K562 (cell line): ENCODE measurements around the gene SLC22A23. TPM values are rescaled to one million over a fixed set of nuclear protein-coding genes. Genes with fewer than 3 reads are reported as not detected.

Experiments
- ARHGAP35 ChIP-seq: fragments of 450-650 bp; IDR thresholded peaks from 2 replicates; pipeline ENCODE4 v1.6.1; 2018; ENCODE audit not compliant: partially characterized antibody
- ATF4 ChIP-seq: fragments of 450-650 bp; formaldehyde crosslinking; IDR thresholded peaks from 2 replicates; pipeline ENCODE4 v1.4.0; 2022; ENCODE audit warnings: mild to moderate bottlenecking, moderate library complexity
- CBX2 ChIP-seq: fragments of 200-600 bp; sonication (generic); IDR thresholded peaks from one replicate; pipeline ENCODE4 v1.6.1; 2012; ENCODE audit warnings: mild to moderate bottlenecking, low read length, inconsistent platforms; ENCODE audit not compliant: insufficient read depth, poor library complexity, severe bottlenecking
- ESRRB ChIP-seq: fragments of 250-450 bp; sonication (Bioruptor Pico); IDR thresholded peaks from 2 replicates; pipeline ENCODE4 v1.5.0; 2020; ENCODE audit warnings: mild to moderate bottlenecking, moderate library complexity, borderline replicate concordance
- GABPB1 ChIP-seq: sonication (generic); formaldehyde crosslinking; IDR thresholded peaks from 2 replicates; pipeline ENCODE4 v1.8.0; 2022; ENCODE audit warnings: mild to moderate bottlenecking, missing genetic modification reagents
- HCFC1 ChIP-seq: IDR thresholded peaks from 2 replicates; pipeline ENCODE4 v1.6.1; 2012; ENCODE audit warnings: low read depth, low read length, improper control_type of control experiment
- HMG20A ChIP-seq: fragments of 450-650 bp; formaldehyde crosslinking; conservative IDR thresholded peaks from 2 replicates; pipeline ENCODE4 v1.4.0; 2020; ENCODE audit warnings: mild to moderate bottlenecking, mixed read lengths
- KLF10 ChIP-seq: fragments of 250-450 bp; sonication (Bioruptor Pico); IDR thresholded peaks from 2 replicates; pipeline ENCODE4 v1.6.1; 2021; ENCODE audit warnings: matching md5 sums
- KLF16 ChIP-seq: IDR thresholded peaks from 2 replicates; pipeline ENCODE4 v1.6.1; 2016; ENCODE audit warnings: antibody characterized with exemption
- MCM3 ChIP-seq: fragments of 450-650 bp; IDR thresholded peaks from 2 replicates; pipeline ENCODE4 v1.6.1; 2016
- MEIS2 ChIP-seq: fragments of 450-650 bp; IDR thresholded peaks from 2 replicates; pipeline ENCODE4 v1.6.1; 2014; ENCODE audit warnings: mild to moderate bottlenecking; ENCODE audit not compliant: partially characterized antibody
- MXI1 ChIP-seq: IDR thresholded peaks from 2 replicates; pipeline ENCODE4 v1.6.1; 2011; ENCODE audit warnings: low read depth, mild to moderate bottlenecking, improper control_type of control experiment, low read length
- RCOR1 ChIP-seq, 2 experiments: IDR thresholded peaks; 2 replicates each; pipeline ENCODE4 v1.6.1; 2012; ENCODE audit warnings: low read depth in 2 of 2, low read length in 2 of 2, borderline replicate concordance in 1 of 2, improper control_type of control experiment in 1 of 2
- RHOXF2B ChIP-seq: fragments of 250-450 bp; sonication (Bioruptor Pico); conservative IDR thresholded peaks from 2 replicates; pipeline ENCODE4 v1.5.1; 2021
- SAFB ChIP-seq: fragments of 200-400 bp; formaldehyde crosslinking; IDR thresholded peaks from 2 replicates; pipeline ENCODE4 v1.6.1; 2017; ENCODE audit warnings: low read depth, low read length, borderline replicate concordance
- TAF7 ChIP-seq: fragments of 450-650 bp; IDR thresholded peaks from 2 replicates; pipeline ENCODE4 v1.6.1; 2016; ENCODE audit warnings: missing genetic modification characterization, missing compliant biosample characterization
- TOE1 ChIP-seq, 2 experiments: fragments of 450-650 bp in 1 of 2; sonication (generic) in 1 of 2; formaldehyde crosslinking in 1 of 2; IDR thresholded peaks; 2 replicates each; pipeline versions ENCODE4 v1.7.1 to v1.8.0; 2016 to 2022; ENCODE audit warnings: borderline replicate concordance in 2 of 2, mild to moderate bottlenecking in 2 of 2, antibody characterized with exemption in 1 of 2, inconsistent platforms in 1 of 2, low read depth in 1 of 2, missing genetic modification reagents in 1 of 2, moderate library complexity in 1 of 2
- ZMIZ1 ChIP-seq, 2 experiments: fragments of 150-350 bp in 1 of 2; IDR thresholded peaks; 2 replicates each; pipeline ENCODE4 v1.6.1; 2012 to 2016; ENCODE audit warnings: low read depth in 2 of 2, low read length in 2 of 2, mild to moderate bottlenecking in 1 of 2, moderate library complexity in 1 of 2
- ZNF23 ChIP-seq: fragments of 250-450 bp; sonication (Bioruptor Pico); IDR thresholded peaks from 2 replicates; pipeline ENCODE4 v1.4.0; 2020; ENCODE audit warnings: mild to moderate bottlenecking
- ZNF445 ChIP-seq: fragments of 250-450 bp; sonication (Bioruptor Pico); IDR thresholded peaks from 2 replicates; pipeline ENCODE4 v1.4.0; 2020; ENCODE audit warnings: low read depth, mild to moderate bottlenecking, moderate library complexity
- ZNF518B ChIP-seq: fragments of 250-450 bp; sonication (Bioruptor Pico); IDR thresholded peaks from 2 replicates; pipeline ENCODE4 v1.5.0; 2021; ENCODE audit warnings: mild to moderate bottlenecking, moderate library complexity
- ZNF780A ChIP-seq: fragments of 250-450 bp; sonication (Bioruptor Pico); IDR thresholded peaks from 2 replicates; pipeline ENCODE4 v1.5.0; 2021; ENCODE audit warnings: mild to moderate bottlenecking
- polyA plus RNA-seq, 8 experiments: library from polyadenylated mRNA; depleted of rRNA in 4 of 8; stranded (reverse) in 5 of 8; unstranded in 3 of 8; fragments of >200 nt; fragmentation: Nextera tagmentation in 2 of 8; fragmentation: Illumina TruSeq in 1 of 8; extraction: Ambion mirVana in 2 of 8; extraction: Trizol in 1 of 8; gene quantifications; 2 replicates each; pipeline versions ENCODE4 v1.2.1 to v1.2.3, GENCODE V29; 2011 to 2014; ENCODE audit warnings: inconsistent platforms in 1 of 8, missing spikeins in 1 of 8
- total RNA-seq, 7 experiments: library from RNA; depleted of rRNA in 6 of 7; stranded (reverse); fragments of >200 nt in 6 of 7; fragmentation: Illumina TruSeq in 2 of 7; extraction: Trizol in 2 of 7; gene quantifications; 2 replicates each; pipeline versions ENCODE4 v1.2.1 to v1.2.3, GENCODE V29; 2011 to 2021; ENCODE audit warnings: low replicate concordance in 1 of 7

SLC22A23 gene
- total and polyA plus RNA-seq, 9 of the 15 experiments (the other 6 are each of a cell fraction or from before 2014, with no cell fraction given): 0.30 to 8.7 (median 2.5) TPM

- TF ChIP-seq ZNF518B (no peak), HCFC1 (no peak), CBX2 (no peak), ARHGAP35 (no peak), SAFB (no peak), ZNF780A (CRISPR knock-in tag) (no peak), ESRRB (no peak), GABPB1 (CRISPR knock-in tag) (no peak), MXI1 (no peak), MCM3 (no peak), ATF4 (CRISPR knock-in tag) (no peak), RHOXF2B (no peak), ZMIZ1 (IDR thresholded peaks at IDR 0.05; ENCODE audit: low read depth in 2 of 2, low read length in 2 of 2) (no peak), TOE1 (IDR thresholded peaks at IDR 0.05; ENCODE audit: borderline replicate concordance) (no peak), TOE1 (CRISPR knock-in tag; IDR thresholded peaks at IDR 0.05; ENCODE audit: borderline replicate concordance, low read depth) (no peak), KLF16 (peak; percentile 43; the same call in 1 of the 2 replicates), ZNF23 (no peak), TAF7 (no peak), MEIS2 (peak; percentile 34), HMG20A (CRISPR knock-in tag) (no peak), KLF10 (no peak), ZNF445 (CRISPR knock-in tag) (no peak), RCOR1 (IDR thresholded peaks at IDR 0.05; ENCODE audit: borderline replicate concordance in 1 of 2, low read depth in 2 of 2, low read length in 2 of 2) (peak in 1 of 2 experiments; percentile 17; a peak in 1 of 4 replicates)
These were observed 132.4 kb downstream of the SLC22A23 start (continued) for GRCh38 chr6:3324262-3324942.
